A549 (cell line): ENCODE measurements around the gene SGCA.

Source experiments
- CBX2 ChIP-seq: fragments of 200-600 bp; sonication (generic); IDR thresholded peaks from 2 replicates; pipeline ENCODE4 v1.6.1; 2016; ENCODE audit warnings: low read depth, mild to moderate bottlenecking, borderline replicate concordance
- CTCF ChIP-seq: fragments of >200 bp; sonication (Bioruptor Twin); formaldehyde crosslinking; IDR thresholded peaks from 3 replicates; pipeline ENCODE4 v1.5.1; 2016
- HMGXB4 ChIP-seq: fragments of 250-450 bp; sonication (Bioruptor Pico); IDR thresholded peaks from 2 replicates; pipeline ENCODE4 v1.5.0; 2021; ENCODE audit warnings: mild to moderate bottlenecking, moderate library complexity, borderline replicate concordance
- JUNB ChIP-seq: fragments of >200 bp; sonication (Bioruptor Twin); formaldehyde crosslinking; IDR thresholded peaks from 2 replicates; pipeline ENCODE4 v1.6.1; 2016
- POLR2A ChIP-seq: IDR thresholded peaks from 2 replicates; pipeline ENCODE4 v1.6.1; 2012; ENCODE audit warnings: mild to moderate bottlenecking, low read length
- REST ChIP-seq: fragments of 200-600 bp; sonication (generic); IDR thresholded peaks from 2 replicates; pipeline ENCODE4 v1.6.1; 2016; ENCODE audit warnings: antibody characterized with exemption, mild to moderate bottlenecking, moderate library complexity
- RFX5 ChIP-seq: fragments of 450-650 bp; IDR thresholded peaks from 2 replicates; pipeline ENCODE4 v1.7.1; 2014; ENCODE audit warnings: antibody characterized with exemption, mild to moderate bottlenecking, moderate library complexity
- ZC3H11A ChIP-seq: fragments of 450-650 bp; IDR thresholded peaks from 2 replicates; pipeline ENCODE4 v1.6.1; 2014; ENCODE audit warnings: antibody characterized with exemption, mild to moderate bottlenecking

GRCh38 chr17:50118076-50118827 is 47.6 kb upstream of the SGCA start:
- TF ChIP-seq CBX2 (no peak), ZC3H11A (no peak), CTCF (no peak), HMGXB4 (no peak), POLR2A (no peak), RFX5 (no peak), REST (no peak), JUNB (no peak)
